HFF-Myc (cell line): ENCODE results near the gene RBM28.

ENCODE experiments used
- DNase-seq: peaks from one replicate; pipeline ENCODE4 v3.0.0-alpha.2; 2011; ENCODE audit warnings: low read depth; ENCODE audit errors: extremely low read depth
- H3K4me3 ChIP-seq: replicated peaks from 2 replicates; pipeline ENCODE4 v1.5.1; 2011; ENCODE audit warnings: low read depth, mild to moderate bottlenecking, control low read depth, low read length
- TF ChIP-seq, protein P1 (sequence below): IDR thresholded peaks from 2 replicates; pipeline ENCODE4 v1.5.1; 2012; ENCODE audit warnings: mild to moderate bottlenecking, low read depth, low read length, control low read depth; ENCODE audit errors: missing control alignments

RBM28 gene

GRCh38 chr7:128381161-128381821 is 37.6 kb upstream of the RBM28 start:
- H3K4me3 ChIP-seq, result no peak overlapping the region
- TF ChIP-seq, protein P1, sequence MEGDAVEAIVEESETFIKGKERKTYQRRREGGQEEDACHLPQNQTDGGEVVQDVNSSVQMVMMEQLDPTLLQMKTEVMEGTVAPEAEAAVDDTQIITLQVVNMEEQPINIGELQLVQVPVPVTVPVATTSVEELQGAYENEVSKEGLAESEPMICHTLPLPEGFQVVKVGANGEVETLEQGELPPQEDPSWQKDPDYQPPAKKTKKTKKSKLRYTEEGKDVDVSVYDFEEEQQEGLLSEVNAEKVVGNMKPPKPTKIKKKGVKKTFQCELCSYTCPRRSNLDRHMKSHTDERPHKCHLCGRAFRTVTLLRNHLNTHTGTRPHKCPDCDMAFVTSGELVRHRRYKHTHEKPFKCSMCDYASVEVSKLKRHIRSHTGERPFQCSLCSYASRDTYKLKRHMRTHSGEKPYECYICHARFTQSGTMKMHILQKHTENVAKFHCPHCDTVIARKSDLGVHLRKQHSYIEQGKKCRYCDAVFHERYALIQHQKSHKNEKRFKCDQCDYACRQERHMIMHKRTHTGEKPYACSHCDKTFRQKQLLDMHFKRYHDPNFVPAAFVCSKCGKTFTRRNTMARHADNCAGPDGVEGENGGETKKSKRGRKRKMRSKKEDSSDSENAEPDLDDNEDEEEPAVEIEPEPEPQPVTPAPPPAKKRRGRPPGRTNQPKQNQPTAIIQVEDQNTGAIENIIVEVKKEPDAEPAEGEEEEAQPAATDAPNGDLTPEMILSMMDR, result peak; percentile 80
- no peak for DNase-seq

GRCh38 chr7:128380483-128381106 is 36.9 kb upstream of the RBM28 start:
- TF ChIP-seq, protein P1, result no peak
- H3K4me3 ChIP-seq, result no peak overlapping the region
- no peak for DNase-seq

- TF ChIP-seq, protein P1, result no peak
- DNase-seq, result no peak
- H3K4me3 ChIP-seq, result no peak overlapping the region
Observed at GRCh38 chr7:128379900-128380479, 36.3 kb upstream of the RBM28 start.

DNA sequence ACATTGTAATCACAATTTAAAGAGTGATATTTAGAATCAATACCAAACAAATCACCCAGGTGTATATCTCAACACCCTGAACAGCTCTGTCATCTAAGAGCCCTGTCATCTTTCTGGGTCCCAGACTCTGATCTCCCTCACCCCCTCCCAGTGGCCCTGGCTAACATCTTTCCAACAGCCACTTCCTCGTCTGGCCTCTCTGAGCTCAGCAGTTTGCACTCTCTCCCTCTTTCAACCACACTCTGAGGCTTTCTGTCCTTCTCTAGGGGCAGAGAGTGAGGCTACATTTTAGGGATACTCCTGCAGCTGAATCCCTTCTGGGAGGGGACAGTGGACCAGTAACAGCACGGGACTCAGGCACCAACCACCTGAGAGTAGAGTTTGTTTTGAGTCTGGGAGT is 34.9 kb upstream of the RBM28 start:
- no peak overlapping the region for H3K4me3 ChIP-seq
- DNase-seq, result no peak
- TF ChIP-seq, protein P1, result no peak

GRCh38 chr7:128376077-128376476 is 32.4 kb upstream of the RBM28 start:
- no peak overlapping the region for H3K4me3 ChIP-seq
- TF ChIP-seq, protein P1, result no peak
- no peak for DNase-seq

GRCh38 chr7:128374041-128374440 is 30.3 kb upstream of the RBM28 start:
- TF ChIP-seq, protein P1, result no peak
- no peak for DNase-seq
- H3K4me3 ChIP-seq, result no peak overlapping the region
